Adrenal gland (tissue), 12 donors: ENCODE data around the gene PURA. TPM values are rescaled to one million over a fixed set of nuclear protein-coding genes. Genes with fewer than 3 reads are reported as not detected.

Source experiments
- DNase-seq, 7 donors: peaks; one replicate each; pipeline ENCODE4 v3.0.0-alpha.2; 2019 to 2020
- H3K27ac ChIP-seq, 5 donors: fragments of 200-600 bp; sonication (generic) in 4 of 5; 1 replicate in 3 of 5; 2 replicates in 2 of 5; pipeline versions ENCODE4 v1.5.1 to v1.8.0; 2016 to 2020; ENCODE audit warnings: mild to moderate bottlenecking in 1 of 5
- H3K27me3 ChIP-seq: fragments of 200-600 bp; 2 replicates; pipeline ENCODE4 v1.8.0; 2021
- H3K36me3 ChIP-seq, 2 donors: fragments of 200-600 bp; replicated peaks in 1 of 2; 1 replicate in 1 of 2; 2 replicates in 1 of 2; pipeline versions ENCODE4 v1.5.1 to v1.8.0; 2018 to 2022
- H3K4me1 ChIP-seq, 2 donors: fragments of 200-600 bp; replicated peaks in 1 of 2; 1 replicate in 1 of 2; 2 replicates in 1 of 2; pipeline versions ENCODE4 v1.5.1 to v1.8.0; 2018 to 2021
- H3K4me3 ChIP-seq, 4 donors: fragments of 200-600 bp; sonication (generic) in 3 of 4; one replicate each; pipeline ENCODE4 v1.5.1; 2016 to 2018
- H3K9me3 ChIP-seq, 3 donors: fragments of 200-600 bp; sonication (generic) in 1 of 3; replicated peaks in 1 of 3; 1 replicate in 2 of 3; 2 replicates in 1 of 3; pipeline versions ENCODE4 v1.5.1 to v1.8.0; 2016 to 2021
- POLR2A ChIP-seq, 2 donors: fragments of 450-650 bp; IDR thresholded peaks; one replicate each; pipeline ENCODE4 v1.6.1; 2017; ENCODE audit warnings: antibody characterized with exemption in 2 of 2, mild to moderate bottlenecking in 2 of 2, moderate library complexity in 1 of 2
- WGBS, 4 donors: extraction: QIAGEN DNeasy Blood & Tissue Kit in 2 of 4; methylation state at CpG; one replicate each; pipeline versions ENCODE4 v1.1.5 to v1.1.7; 2013 to 2017; 5-methylcytosine and 5-hydroxymethylcytosine counted together
- intact Hi-C, 2 donors: fragments of 100-400 bp; cut with DNase I; formaldehyde crosslinking; loops; one replicate each; pipeline versions ENCODE4 v1.14.1 to v1.15.0; 2022 to 2023
- polyA plus RNA-seq, 3 donors: library from polyadenylated mRNA; stranded (reverse); fragments of 200-250 nt in 2 of 3; fragments of 350-450 nt in 1 of 3; fragmentation: Illumina TruSeq in 1 of 3; extraction: RNeasy Lipid Tissue Mini Kit (QIAGEN cat#74804) in 1 of 3; gene quantifications; one replicate each; pipeline ENCODE4 v1.2.3, GENCODE V29; 2013 to 2014
- total RNA-seq, 9 donors: library from RNA; depleted of rRNA in 4 of 9; stranded (reverse); fragments of >200 nt in 4 of 9; fragments of 120-200 nt in 1 of 9; fragmentation: NEBNext Ultra II Directional in 1 of 9; extraction: Animal tissue kit (Norgen Biotek cat#: 25700) in 1 of 9; gene quantifications; one replicate each; pipeline versions ENCODE4 v1.1.0 to v1.2.4, GENCODE V29; 2013 to 2023
- TF ChIP-seq, protein P1 (sequence below), 6 experiments: fragments of 450-650 bp in 4 of 6; fragments of 200-600 bp in 2 of 6; sonication (generic) in 1 of 6; IDR thresholded peaks; 1 replicate in 5 of 6; 2 replicates in 1 of 6; pipeline versions ENCODE4 v1.5.1 to v1.8.0; 2016 to 2021; ENCODE audit warnings: antibody characterized with exemption in 6 of 6, mild to moderate bottlenecking in 2 of 6, moderate library complexity in 1 of 6
- donor health status: healthy with polysubstance abuse.
- donor health status: Bipolar disorder and iron deficiency.
- donor health status: DM: yes; HTN: yes; CAD: no.
- donor health status: DM: no; HTN: no; CAD: no.
- donor health status: DM: no; HTN: no; CAD: no.
- donor health status: DM: yes; HTN: yes; CAD: no.

Gene PURA
- total and polyA plus RNA-seq, 12 donors, result 4.9 to 37.0 (median 21.7) TPM

GRCh38 chr5:140134277-140134935 lies 20.5 kb downstream of the PURA start:
- H3K36me3 ChIP-seq, result no peaks in the 10 kb centered on the region
- no peaks in the 10 kb centered on the region for H3K27me3 ChIP-seq
- 94 to 97% (median 96%) methylated on average over 2 of the region's 2 CpGs for WGBS, 4 donors
- H3K9me3 ChIP-seq, result no peaks in the 10 kb centered on the region
- DNase-seq, result peak in 1 of 7 donors; percentile 24
- no peak overlapping the region for H3K4me3 ChIP-seq
- H3K27ac ChIP-seq, result no peak overlapping the region
- peaks cover 6 to 11% of the 10 kb centered on the region in 2 donors for H3K4me1 ChIP-seq
- intact Hi-C loops, result no loop called here
- TF ChIP-seq, protein P1, sequence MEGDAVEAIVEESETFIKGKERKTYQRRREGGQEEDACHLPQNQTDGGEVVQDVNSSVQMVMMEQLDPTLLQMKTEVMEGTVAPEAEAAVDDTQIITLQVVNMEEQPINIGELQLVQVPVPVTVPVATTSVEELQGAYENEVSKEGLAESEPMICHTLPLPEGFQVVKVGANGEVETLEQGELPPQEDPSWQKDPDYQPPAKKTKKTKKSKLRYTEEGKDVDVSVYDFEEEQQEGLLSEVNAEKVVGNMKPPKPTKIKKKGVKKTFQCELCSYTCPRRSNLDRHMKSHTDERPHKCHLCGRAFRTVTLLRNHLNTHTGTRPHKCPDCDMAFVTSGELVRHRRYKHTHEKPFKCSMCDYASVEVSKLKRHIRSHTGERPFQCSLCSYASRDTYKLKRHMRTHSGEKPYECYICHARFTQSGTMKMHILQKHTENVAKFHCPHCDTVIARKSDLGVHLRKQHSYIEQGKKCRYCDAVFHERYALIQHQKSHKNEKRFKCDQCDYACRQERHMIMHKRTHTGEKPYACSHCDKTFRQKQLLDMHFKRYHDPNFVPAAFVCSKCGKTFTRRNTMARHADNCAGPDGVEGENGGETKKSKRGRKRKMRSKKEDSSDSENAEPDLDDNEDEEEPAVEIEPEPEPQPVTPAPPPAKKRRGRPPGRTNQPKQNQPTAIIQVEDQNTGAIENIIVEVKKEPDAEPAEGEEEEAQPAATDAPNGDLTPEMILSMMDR (IDR thresholded peaks at IDR 0.05), result no peak
- TF ChIP-seq POLR2A (IDR thresholded peaks at IDR 0.05), result no peak

GRCh38 chr5:140135127-140135526 lies 21.2 kb downstream of the PURA start:
- no peaks in the 10 kb centered on the region for H3K27me3 ChIP-seq
- H3K9me3 ChIP-seq, result no peaks in the 10 kb centered on the region

GRCh38 chr5:140136624-140137023 lies 22.7 kb downstream of the PURA start:
- no peak for DNase-seq

More at GRCh38 chr5:140135127-140135526, 21.2 kb downstream of the PURA start:
- DNase-seq, result no peak
- TF ChIP-seq, protein P1 (IDR thresholded peaks at IDR 0.05), result no peak
- no peak for TF ChIP-seq POLR2A (IDR thresholded peaks at IDR 0.05)
- H3K4me1 ChIP-seq, result peaks cover 6 to 15% of the 10 kb centered on the region in 2 donors
- intact Hi-C loops, result no loop called here
- no peak overlapping the region for H3K27ac ChIP-seq
- no peak overlapping the region for H3K4me3 ChIP-seq
- H3K36me3 ChIP-seq, result no peaks in the 10 kb centered on the region

GRCh38 chr5:140140435-140140834 lies 26.5 kb downstream of the PURA start:
- H3K36me3 ChIP-seq, result no peaks in the 10 kb centered on the region
- no peak for TF ChIP-seq POLR2A (IDR thresholded peaks at IDR 0.05)
- TF ChIP-seq, protein P1 (IDR thresholded peaks at IDR 0.05), result no peak
- peak overlapping the region in 1 of 5 donors; percentile 24 for H3K27ac ChIP-seq
- DNase-seq, result peak in 6 of 7 donors; percentile 31 to 80 (median 70)
- 65 to 72% (median 69%) methylated on average over 3 of the region's 3 CpGs for WGBS, 4 donors
- H3K9me3 ChIP-seq, result no peaks in the 10 kb centered on the region
- peaks cover 3 to 13% of the 10 kb centered on the region in 2 donors for H3K4me1 ChIP-seq
- intact Hi-C loops, result no loop called here
- no peaks in the 10 kb centered on the region for H3K27me3 ChIP-seq
- no peak overlapping the region for H3K4me3 ChIP-seq

More at GRCh38 chr5:140136624-140137023, 22.7 kb downstream of the PURA start:
- WGBS, 4 donors, result 88 to 100% (median 95%) methylated on average over 1 of the region's 1 CpG
- intact Hi-C loops, result no loop called here
- no peaks in the 10 kb centered on the region for H3K27me3 ChIP-seq
- peaks cover 6 to 20% of the 10 kb centered on the region in 2 donors for H3K4me1 ChIP-seq
- H3K27ac ChIP-seq, result no peak overlapping the region
- H3K36me3 ChIP-seq, result no peaks in the 10 kb centered on the region
- no peaks in the 10 kb centered on the region for H3K9me3 ChIP-seq
- TF ChIP-seq POLR2A (IDR thresholded peaks at IDR 0.05), result no peak
- TF ChIP-seq, protein P1 (IDR thresholded peaks at IDR 0.05), result no peak
- no peak overlapping the region for H3K4me3 ChIP-seq
